NOMO-1 treated with DMSO at 0.1 percent for 48 hours (cell line): ENCODE results near the gene COL5A3.

ENCODE experiments used
- DNase-seq: peaks from one replicate; lab custom pipeline; 2025; ENCODE audit not compliant: unreplicated experiment; lab: John Stamatoyannopoulos, UW

COL5A3 gene

DNA sequence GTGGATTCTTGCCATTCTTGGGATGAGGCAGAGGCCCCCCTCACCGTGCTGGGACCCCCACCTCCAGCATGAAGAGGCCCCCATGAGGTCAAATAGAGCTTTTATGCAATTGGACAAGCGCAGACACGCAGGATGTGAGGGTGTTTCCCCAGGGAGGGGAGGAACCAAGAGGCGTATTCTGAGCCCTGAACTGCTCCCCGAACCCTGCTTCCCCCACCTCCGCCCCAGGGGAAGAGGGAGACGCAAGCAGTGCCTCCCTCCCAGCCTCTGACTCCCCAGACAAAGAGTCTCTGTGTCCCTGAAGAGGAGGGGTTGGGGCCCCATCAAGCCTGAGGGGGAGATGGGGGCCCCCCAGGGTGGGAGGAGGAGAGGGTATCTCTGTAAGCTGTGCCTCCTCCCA, 1.7 kb upstream of the COL5A3 start:
- DNase-seq, result no peak

DNA sequence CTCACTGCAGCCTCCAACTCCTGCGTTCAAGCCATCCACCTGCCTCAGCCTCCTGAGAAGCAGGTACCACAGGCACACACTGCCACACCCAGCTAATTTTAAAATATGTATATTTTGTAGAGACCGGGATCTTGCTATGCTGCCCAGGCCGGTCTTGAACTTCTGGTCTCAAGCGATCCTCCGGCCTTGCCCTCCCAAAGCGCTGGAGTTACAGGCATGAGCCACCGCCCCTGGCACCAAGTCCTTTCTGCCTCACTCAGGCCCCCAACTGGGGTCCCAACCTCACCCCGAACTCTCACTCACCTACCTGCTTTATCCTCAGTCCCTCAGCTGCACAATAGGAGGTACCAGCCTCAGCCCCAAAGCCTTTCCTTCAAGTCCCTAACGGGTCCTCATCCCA, 635 bp upstream of the COL5A3 start:
- DNase-seq, result no peak

DNA sequence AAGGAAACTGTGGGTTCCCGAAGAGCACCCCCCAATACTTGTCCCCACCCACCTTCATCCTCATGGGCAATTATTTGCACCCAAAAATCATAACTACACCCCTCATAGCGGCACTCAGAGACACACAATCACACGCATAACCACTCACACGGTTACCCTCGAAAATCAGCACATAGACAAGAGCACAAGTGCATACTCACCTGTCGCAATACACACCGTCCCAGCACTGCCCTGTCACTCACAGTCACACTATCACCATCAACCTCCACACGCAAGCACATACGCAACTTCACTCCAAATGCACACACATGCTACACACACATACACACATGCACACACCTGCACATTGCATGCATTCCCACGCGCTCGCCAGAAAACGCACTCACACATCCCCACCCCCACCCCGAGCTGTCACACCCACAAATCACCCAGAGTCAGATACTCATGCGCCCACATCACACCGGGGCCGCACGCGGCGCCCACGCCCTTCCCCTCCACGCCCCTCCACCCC, 535 bp downstream of the COL5A3 start:
- DNase-seq, result no peak

DNA sequence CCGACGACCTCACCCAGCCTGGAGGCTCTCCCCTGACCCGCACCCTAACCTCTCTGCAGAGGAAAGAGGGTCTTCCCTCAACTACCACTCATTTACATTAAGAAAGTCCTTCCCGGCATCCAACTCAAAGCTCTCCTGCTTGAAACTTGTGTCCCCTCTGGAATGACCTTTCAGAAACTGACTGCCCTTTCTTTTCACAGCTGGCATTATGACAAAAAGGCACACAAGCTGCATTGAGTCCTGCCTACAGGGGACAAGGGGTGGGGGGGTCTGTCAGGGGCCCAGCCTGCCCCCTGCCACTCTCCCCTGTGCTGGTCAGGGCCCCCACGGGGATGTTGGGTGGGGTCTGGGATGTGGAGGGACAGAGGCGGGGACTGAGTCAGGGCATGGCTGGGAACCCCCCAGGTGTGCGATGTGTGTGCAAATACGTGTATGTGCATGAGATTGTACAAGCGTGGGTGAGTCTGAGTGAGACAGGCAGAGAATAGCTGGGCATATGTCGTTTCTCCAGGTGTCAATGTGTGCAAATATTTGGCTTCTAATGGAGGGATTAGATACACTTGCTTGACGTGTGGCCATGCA, 2.0 kb downstream of the COL5A3 start:
- no peak for DNase-seq

DNA sequence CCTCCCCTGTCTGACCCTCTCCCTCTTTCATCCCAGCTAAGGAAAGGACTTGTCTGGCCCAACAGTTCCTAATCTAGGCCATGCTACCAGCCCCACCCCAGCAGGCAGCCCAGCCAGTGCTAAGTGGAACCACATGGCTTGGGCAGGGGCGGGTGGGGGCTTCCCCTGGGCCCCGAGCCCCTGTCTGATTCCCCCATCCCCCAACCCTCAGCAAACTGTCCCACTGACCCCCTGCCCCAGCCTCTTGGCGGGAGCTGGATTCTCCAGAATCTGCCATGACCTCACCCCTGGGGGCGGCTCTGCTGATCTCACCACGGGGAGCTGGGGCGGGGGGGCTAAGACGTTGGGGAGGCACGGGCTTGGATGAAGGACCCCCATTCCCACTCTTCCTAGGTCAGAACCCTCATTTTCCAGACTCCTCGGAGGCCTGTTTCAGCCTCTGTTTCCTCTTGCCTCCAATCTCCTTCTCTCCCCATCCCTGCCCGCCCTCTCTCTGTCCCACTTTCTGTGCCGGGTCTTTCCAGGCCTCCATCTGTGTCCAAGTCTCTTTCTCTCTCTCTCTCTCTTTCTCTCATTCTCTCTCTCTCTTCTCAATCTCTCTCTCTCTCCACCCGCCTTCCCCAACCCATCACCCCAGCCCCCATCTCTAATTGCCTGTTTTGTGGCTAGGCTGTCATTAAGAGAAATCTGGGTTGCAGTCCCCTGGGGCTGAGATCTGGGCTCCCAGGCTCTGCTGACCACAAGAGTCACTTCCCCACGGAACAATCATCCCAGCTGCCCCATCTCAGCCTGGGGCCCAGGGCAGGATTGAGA, 2.7 kb downstream of the COL5A3 start:
- DNase-seq, result no peak

DNA sequence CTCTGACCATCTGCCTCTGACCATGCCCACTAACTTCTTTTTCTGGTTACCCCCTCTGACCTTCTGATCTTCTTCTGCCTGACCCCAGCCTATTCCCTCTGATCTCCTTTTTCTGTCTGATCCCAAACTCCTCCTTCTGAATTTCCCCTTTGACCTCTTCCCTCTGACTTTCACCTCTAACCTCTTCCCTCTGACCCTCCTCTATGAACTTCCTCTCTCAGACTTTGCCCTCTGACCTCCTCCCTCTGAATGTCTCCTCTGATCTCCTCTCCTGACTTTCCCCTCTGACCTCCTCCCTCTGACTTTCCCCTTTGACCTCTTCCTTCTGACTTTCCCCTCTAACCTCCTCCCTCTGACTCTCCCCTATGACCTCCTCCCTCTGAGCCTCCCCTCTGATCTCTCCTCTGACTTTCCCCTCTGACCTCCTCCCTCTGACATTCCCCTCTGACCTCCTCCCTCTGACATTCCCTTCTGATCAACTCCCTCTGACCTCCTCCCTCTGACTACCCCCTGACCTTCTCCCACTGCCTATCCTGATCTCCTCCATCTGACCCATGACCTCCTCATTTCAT, 3.5 kb downstream of the COL5A3 start:
- no peak for DNase-seq

DNA sequence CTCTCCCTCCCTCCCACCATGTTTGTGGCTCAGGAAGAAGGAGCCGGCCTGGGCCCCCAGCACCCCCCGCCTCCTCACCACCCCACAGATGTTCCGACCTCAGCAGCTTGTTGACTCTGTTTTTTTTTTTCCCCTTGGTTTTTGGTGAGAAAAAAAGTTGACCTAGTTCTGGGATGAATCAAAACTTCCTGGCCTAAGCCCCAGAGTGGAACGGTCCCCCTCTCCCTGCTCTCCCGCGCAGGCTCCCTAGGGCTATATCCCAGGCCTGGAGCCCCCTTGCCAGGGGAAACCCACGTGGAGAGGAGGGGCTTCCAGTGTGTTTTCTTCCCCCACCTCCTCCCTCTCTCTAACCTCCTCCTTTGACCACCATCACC, 4.0 kb downstream of the COL5A3 start:
- DNase-seq, result no peak

DNA sequence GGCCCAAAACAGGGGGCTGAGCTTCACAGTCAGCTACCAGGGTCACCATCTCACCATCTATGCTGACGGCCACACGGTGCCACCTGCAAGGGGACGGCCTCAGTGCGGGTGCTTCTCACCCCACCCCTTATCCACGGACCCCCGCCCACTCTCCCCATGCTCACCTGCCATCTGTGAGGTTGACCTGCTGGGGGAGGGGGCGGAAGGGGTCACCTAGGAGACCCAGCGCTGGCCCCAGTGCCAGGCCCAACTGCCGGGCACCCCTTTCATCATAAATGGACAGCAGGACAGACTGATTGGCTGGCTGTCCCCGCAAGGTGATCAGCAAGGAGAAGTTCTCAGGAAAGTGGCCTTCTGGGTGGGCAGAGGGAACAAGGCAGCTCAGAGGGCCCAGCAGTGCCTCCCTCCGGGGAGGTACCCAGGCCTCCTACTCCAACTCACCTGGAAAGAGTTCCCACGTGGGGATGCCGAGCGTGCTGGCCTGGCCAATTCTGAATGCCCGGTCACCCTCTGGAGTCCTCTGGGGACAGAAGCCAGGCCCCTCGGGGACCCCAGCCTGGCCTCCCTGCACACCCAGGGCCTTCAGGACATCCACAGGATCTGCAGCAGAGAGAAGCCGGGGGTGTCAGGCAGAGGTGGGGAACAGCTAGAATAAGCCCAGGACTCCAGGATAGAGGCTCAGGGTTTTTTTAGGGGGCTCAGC, 4.5 kb downstream of the COL5A3 start:
- DNase-seq, result no peak

DNA sequence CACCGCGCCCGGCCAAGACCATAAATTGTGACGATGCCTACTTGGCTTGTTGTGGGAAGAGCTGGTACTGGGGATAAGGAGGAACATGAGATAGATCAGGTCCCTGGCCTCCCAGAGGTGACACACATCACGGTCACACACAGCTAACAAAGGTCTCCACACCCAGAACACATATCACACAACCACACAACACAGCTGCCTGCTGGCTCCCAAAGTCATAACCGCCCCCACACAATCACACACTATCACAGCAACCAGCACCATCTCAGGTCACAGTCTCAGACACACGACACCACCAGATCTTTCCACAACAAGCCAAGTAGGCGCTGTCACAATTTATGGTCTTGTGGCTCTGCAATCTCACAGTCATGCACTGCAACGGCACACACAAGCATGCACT, 5.7 kb downstream of the COL5A3 start:
- DNase-seq, result no peak

DNA sequence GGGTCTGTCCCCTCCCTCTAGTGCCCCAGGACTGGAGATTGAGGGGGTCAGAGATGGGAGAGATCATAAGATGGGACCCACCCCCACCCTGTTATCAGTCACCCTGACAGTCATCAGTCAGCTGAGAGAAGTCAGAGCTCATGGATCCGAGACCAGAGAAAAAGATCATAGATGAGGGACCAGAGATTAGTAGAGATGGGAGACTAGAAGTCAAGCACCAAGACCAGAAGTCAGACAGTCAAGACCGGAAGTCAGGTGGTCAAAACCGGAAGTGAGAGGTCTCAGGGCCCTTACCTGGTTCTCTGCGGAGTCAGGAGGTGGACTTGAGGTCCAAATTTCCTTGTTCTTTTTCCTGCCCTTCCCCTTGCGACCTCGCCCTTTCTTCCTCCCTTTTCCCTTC, 7.0 kb downstream of the COL5A3 start:
- no peak for DNase-seq

DNA sequence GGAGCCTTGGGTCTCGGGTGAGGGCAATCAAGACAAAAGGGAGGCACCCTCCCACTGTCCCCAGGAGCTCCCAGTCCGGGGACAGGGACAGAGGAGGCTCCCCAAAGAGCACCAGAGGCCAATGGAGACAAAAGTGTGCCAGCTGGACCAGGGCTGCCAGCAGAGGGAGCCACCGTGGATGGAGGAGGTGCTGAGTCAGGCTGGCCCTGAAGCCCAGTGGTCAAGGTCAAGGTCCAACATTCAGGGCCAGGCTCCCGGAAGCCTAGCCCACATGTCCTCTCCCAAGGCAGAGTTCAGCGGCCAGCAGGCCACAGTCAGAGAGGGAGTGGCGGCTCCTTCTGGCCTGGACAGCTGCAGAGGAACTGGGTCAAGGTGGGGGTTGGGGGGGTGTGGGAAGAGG, 8.4 kb downstream of the COL5A3 start:
- DNase-seq, result no peak

DNA sequence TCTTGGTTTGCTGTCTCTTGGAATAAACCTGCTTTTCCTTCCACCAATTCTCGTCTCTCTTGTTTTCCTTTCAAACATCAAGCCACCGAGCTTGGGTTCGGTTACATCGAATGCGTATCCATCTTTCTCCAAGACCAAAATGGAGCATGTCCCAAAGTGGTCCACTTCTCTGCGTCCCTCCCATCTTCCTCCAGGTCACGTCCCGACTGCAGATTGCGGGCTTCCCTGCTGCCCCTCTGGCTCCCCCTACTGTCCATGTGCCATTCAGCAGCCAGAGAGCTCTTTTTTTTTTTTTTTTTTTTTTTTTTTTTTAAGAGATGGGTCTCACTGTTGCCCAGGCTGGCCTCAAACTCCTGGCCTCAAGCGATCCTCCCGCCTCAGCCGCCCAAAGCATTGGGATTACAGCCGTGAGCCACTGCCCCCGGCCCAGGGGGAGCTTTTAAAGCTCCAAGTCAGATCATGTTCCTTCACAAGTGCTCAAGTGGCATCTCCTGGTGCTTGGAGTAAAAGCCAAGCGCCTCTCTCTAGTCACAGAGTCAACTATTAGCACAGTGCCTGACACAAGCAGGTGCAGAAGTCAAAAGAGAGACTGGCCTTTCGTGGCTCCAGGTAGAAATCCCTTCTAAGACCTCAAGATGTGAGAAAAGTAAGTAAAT, 10.0 kb downstream of the COL5A3 start:
- peak; percentile 35 for DNase-seq

DNA sequence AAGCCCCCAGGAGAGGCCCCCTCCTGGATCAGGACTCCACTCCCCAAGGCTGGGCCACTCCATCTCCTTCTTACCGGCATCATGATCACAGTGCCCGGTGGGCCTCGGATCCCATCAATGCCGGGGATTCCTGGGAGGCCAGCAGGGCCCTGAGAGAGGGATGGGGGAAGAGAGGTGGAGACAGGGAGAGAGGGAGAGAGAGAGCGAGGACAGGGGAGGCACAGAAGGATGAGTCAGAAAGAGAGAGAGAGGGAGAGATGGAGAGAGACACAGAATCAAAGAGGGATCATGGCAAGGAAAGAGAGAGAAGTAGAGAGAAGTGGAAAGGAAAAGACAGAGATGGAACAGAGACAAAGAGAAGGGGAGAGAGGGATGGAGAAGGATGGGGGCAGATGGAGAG, 13.8 kb downstream of the COL5A3 start:
- DNase-seq, result no peak

DNA sequence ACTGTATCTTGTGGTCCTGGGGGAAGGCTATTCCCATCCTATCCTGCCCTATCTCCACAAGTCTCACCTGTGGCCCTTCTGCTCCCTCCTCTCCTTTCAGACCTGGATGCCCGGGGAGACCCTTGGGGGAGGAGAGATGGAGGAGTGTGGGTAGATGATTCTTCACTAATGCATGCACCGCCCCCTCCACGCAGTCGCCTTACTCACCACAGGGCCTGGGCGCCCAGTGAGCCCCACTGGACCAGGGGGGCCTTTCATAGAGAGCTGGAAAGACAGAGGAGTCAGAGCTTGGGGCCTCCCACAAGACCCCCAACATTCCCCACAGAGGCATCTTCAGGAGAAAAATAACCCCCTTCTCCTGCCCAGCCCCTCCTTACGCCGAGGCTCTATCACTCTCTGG, 14.3 kb downstream of the COL5A3 start:
- DNase-seq, result no peak

DNA sequence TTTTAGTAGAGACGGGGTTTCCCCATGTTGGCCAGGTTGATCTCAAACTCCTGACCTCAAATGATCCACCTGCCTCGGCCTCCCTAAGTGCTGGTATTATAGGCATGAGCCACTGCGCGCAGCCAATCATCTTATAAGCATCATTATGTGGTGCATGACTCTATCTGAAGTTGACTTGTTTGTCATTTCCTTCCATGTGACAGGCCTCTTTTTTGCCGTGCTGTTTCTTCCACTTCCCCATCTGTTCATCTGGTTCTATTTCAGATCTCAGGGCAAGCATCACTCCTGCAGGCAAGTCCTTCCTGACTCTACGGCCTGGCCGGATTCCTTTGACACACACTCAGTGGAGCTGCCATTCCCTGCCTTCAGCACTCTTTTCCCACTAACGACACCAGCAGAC, 15.2 kb downstream of the COL5A3 start:
- DNase-seq, result peak; percentile 6

DNA sequence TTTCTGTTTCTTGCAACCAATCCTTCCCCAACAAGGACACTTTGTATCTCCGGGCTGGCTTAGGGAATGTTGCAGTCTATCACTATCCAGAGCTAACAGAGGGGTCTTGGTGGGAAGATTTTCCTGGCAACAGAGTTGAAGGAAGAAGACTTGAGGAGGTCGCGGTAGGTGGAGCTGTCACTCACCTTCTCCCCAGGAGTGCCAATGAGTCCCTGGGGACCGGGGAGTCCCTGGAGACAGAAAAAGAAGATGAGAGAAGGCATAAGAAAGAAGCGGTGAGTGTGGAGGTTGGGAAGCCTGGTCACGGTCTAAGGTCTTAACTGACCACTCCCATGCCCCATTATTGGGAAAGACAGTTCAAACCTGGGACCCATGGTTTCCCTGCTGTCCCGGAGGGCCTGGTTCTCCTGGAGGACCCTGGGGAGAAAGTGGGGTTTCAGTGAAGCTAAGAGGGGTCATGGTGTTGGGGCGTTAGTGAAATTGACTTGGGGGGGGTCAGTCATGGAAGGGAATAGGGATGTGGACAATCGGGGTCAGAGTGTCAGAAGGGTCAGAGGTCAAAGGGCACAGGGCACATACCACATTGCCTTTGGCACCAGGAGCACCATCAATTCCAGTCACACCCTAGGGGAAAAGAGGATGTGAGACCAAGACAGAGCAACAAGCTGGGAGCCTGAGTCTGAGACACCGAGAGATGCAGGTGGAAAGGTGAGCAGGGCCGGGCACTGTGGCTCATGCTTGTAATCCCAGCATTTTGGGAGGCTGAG, 18.7 kb downstream of the COL5A3 start:
- no peak for DNase-seq

DNA sequence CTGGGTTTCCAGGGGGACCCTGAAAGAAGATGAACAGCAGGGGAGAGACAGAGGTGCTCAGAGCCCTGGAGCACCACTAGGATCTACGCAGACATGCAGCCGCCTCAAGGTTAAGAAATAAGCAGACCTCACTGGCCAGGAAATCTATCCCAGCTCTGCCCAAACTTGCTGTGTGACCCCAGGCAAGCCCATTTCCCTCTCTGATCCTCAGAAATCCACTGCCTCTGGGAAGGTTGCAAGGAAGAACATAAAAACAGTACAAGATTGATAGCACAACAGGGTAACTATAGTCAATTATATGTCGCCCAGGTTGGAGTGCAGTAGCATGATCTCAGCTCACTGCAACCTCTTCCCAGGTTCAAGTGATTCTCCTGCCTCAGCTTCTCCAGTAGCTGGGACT, 20.8 kb downstream of the COL5A3 start:
- no peak for DNase-seq

DNA sequence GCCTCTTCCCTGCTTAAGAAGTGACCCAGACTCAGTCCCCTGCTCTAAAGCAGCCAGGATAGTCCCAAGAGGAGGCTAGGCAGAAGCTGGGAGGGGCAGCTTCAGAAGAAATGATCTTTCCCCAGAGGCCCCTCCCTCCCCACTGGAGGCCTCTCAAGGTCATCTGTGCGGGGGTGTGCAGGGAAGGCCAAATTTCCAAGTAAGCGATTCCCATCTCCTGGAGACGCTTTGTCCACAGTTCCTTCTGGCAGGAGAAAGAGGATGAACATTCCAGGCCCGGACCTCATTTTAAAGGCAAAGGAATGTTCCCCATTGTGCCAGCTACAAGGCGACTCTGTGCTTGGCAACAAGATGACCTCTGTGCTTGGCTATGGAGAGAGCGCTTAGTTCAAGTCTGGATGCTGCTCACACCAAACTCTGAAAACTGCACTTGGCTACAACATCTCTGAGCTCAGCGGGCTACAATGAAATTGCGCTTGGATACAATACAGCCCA, 23.5 kb downstream of the COL5A3 start:
- DNase-seq, result no peak

DNA sequence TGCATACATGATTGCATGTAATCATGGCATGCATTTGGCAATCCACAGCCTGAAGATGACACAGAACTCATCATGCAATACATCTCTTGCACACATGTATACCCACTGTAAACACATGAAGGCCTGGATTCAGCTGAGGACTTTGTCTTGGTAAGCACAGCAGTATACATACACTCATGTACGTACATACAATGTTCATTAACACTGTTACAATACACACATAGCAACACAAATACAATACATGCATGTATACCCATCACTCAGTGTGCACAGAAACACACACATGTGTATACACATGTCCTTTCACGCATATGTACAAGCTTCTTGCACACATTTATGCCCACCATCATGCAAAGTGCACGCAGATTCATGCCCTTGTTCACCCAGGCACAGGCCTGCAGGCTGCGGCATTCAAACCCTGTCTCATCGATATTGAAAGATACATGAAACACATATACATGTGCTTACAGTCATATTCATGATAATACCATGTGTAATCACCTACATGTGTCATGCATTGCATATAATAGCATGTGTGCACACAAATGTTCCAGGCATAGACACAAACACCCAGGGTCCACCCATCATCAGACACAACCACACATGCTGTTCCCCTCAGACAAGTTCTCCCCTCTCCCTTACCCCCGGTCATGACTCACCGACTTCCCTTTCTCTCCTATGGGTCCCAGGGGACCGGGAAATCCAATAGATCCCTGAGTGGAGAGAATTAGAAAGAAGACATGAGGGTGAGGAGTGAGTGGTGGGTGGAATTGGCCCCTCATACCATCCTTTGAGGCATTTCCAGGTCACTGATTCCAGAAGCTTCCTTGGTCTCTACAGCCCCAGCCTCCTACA, 28.7 kb downstream of the COL5A3 start:
- no peak for DNase-seq
